CD14-positive monocyte (primary cell): Measurements from ENCODE around the gene STAMBPL1. TPM values are rescaled to one million over a fixed set of nuclear protein-coding genes. Genes with fewer than 3 reads are reported as not detected.

Experiments used
- DNase-seq, 3 donors: peaks; one replicate each; pipeline ENCODE4 v3.0.0-alpha.2; 2011 to 2022
- H2AFZ ChIP-seq: 2 replicates; pipeline ENCODE4 v1.6.0; 2012; ENCODE audit warnings: mild to moderate bottlenecking, low read depth, low read length, inconsistent platforms; ENCODE audit not compliant: insufficient read depth, poor library complexity, severe bottlenecking
- H3K27ac ChIP-seq, 2 donors: 1 replicate in 1 of 2; 2 replicates in 1 of 2; pipeline ENCODE4 v1.5.1; 2012 to 2013; ENCODE audit warnings: low read length in 2 of 2, control low read depth in 1 of 2, inconsistent platforms in 1 of 2, low read depth in 1 of 2, mild to moderate bottlenecking in 1 of 2
- H3K27me3 ChIP-seq, 2 donors: one replicate each; pipeline versions ENCODE4 v1.6.0 to v1.6.1; 2011 to 2013; ENCODE audit warnings: low read length in 2 of 2; ENCODE audit not compliant: control insufficient read depth in 2 of 2, insufficient read depth in 2 of 2
- H3K36me3 ChIP-seq, 2 donors: replicated peaks in 1 of 2; 1 replicate in 1 of 2; 2 replicates in 1 of 2; pipeline versions ENCODE4 v1.5.1 to v1.6.1; 2012 to 2013; ENCODE audit warnings: low read length in 2 of 2, control low read depth in 1 of 2, inconsistent platforms in 1 of 2, mild to moderate bottlenecking in 1 of 2; ENCODE audit not compliant: insufficient read depth in 2 of 2, control insufficient read depth in 1 of 2
- H3K4me1 ChIP-seq, 2 donors: 1 replicate in 1 of 2; 2 replicates in 1 of 2; pipeline versions ENCODE4 v1.5.1 to v1.6.1; 2012 to 2013; ENCODE audit warnings: low read length in 2 of 2, control low read depth in 1 of 2, inconsistent platforms in 1 of 2, mild to moderate bottlenecking in 1 of 2, moderate library complexity in 1 of 2; ENCODE audit not compliant: insufficient read depth in 2 of 2, control insufficient read depth in 1 of 2
- H3K4me2 ChIP-seq: replicated peaks from 2 replicates; pipeline ENCODE3; 2012; ENCODE audit warnings: low read length, moderate library complexity, mild to moderate bottlenecking; ENCODE audit not compliant: poor library complexity, severe bottlenecking; ENCODE audit errors: extremely low read depth
- H3K4me3 ChIP-seq, 3 experiments: fragments of 200-600 bp in 1 of 3; sonication (generic) in 1 of 3; replicated peaks in 1 of 3; 1 replicate in 2 of 3; 2 replicates in 1 of 3; pipeline ENCODE4 v1.5.1; 2011 to 2013; ENCODE audit warnings: low read length in 3 of 3, mild to moderate bottlenecking in 3 of 3, control low read depth in 2 of 3, low read depth in 2 of 3, inconsistent platforms in 1 of 3, moderate library complexity in 1 of 3
- H3K79me2 ChIP-seq: 2 replicates; pipeline ENCODE4 v1.6.0; 2012; ENCODE audit warnings: mild to moderate bottlenecking, control low read depth, inconsistent platforms, low read length, moderate library complexity; ENCODE audit not compliant: insufficient read depth
- H3K9ac ChIP-seq: 2 replicates; pipeline ENCODE4 v1.6.0; 2017; ENCODE audit warnings: low read length, mild to moderate bottlenecking; ENCODE audit not compliant: insufficient read depth, poor library complexity, severe bottlenecking
- H3K9me3 ChIP-seq, 2 donors: replicated peaks in 1 of 2; 1 replicate in 1 of 2; 2 replicates in 1 of 2; pipeline versions ENCODE4 v1.5.1 to v1.6.1; 2012 to 2013; ENCODE audit warnings: low read length in 2 of 2, control low read depth in 1 of 2; ENCODE audit not compliant: control insufficient read depth in 1 of 2, insufficient read depth in 1 of 2
- H4K20me1 ChIP-seq: 2 replicates; pipeline ENCODE4 v1.6.0; 2012; ENCODE audit warnings: mild to moderate bottlenecking, low read length, control low read depth, moderate library complexity; ENCODE audit not compliant: insufficient read depth
- H3K27ac Mint-ChIP-seq, 7 donors: one replicate each; pipeline ENCODE4 v1.8.0; 2020; ENCODE audit warnings: mild to moderate bottlenecking in 7 of 7, mixed read lengths in 7 of 7, moderate library complexity in 6 of 7, inconsistent platforms in 2 of 7
- H3K27me3 Mint-ChIP-seq, 3 donors: one replicate each; pipeline ENCODE4 v1.8.0; 2021 to 2022; ENCODE audit warnings: low read depth in 3 of 3, mild to moderate bottlenecking in 3 of 3, mixed read lengths in 3 of 3, moderate library complexity in 3 of 3, inconsistent platforms in 1 of 3
- H3K36me3 Mint-ChIP-seq, 2 donors: one replicate each; pipeline ENCODE4 v1.8.0; 2020; ENCODE audit warnings: mixed read lengths in 2 of 2, inconsistent platforms in 1 of 2, mild to moderate bottlenecking in 1 of 2
- H3K4me1 Mint-ChIP-seq: one replicate; pipeline ENCODE4 v1.8.0; 2020; ENCODE audit warnings: mild to moderate bottlenecking, mixed read lengths
- H3K4me3 Mint-ChIP-seq, 2 donors: one replicate each; pipeline ENCODE4 v1.8.0; 2020; ENCODE audit warnings: mild to moderate bottlenecking in 2 of 2, mixed read lengths in 2 of 2, moderate library complexity in 1 of 2
- H3K9me3 Mint-ChIP-seq, 7 donors: one replicate each; pipeline ENCODE4 v1.8.0; 2020 to 2022; ENCODE audit warnings: mixed read lengths in 7 of 7, mild to moderate bottlenecking in 6 of 7, moderate library complexity in 6 of 7, inconsistent platforms in 2 of 7
- CTCF ChIP-seq: fragments of 200-600 bp; IDR thresholded peaks from one replicate; pipeline ENCODE4 v1.8.0; 2022; ENCODE audit warnings: antibody characterized with exemption, mild to moderate bottlenecking
- WGBS: methylation state at CpG from one replicate; pipeline ENCODE4 v1.1.5; 2013; ENCODE audit warnings: missing lambda C conversion rate; ENCODE audit not compliant: insufficient coverage; 5-methylcytosine and 5-hydroxymethylcytosine counted together
- intact Hi-C, 2 donors: fragments of 100-400 bp; cut with micrococcal nuclease; formaldehyde crosslinking; loops; one replicate each; pipeline versions ENCODE4 v1.15.0 to v1.15.1; 2023
- polyA plus RNA-seq, 3 donors: library from polyadenylated mRNA; depleted of rRNA in 1 of 3; unstranded in 2 of 3; stranded (reverse) in 1 of 3; fragments of 300-500 nt in 2 of 3; fragments of >200 nt in 1 of 3; fragmentation: Illumina TruSeq in 2 of 3; gene quantifications; 1 replicate in 2 of 3; 2 replicates in 1 of 3; pipeline ENCODE4 v1.2.3, GENCODE V29; 2012 to 2021

Gene STAMBPL1
- polyA plus RNA-seq, 3 donors, result 0.07 to 1.5 (median 0.10) TPM

DNA sequence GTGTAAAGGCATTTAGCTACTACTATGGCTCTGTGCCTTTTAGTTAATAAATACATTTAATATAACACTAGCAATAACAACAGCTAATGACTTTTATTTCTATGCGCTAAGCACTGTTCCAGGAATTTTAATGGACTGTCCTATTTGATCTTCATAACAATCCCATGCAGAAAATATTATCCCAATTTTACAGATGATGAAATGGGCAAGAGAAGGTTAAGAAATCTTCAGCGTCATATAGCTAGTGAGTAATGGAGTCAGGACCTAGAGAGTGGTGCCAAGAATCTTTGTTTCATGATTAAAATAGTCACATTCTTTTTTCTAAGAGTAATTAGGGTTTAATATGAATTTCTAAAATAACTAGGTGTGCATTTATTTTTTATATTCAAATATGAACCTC lies 40.2 kb downstream of the STAMBPL1 start:
- intact Hi-C loops, result no loop called here
- no CpG with 5 or more reads among the region's 2 CpGs for WGBS
- H3K36me3 ChIP-seq, result no peaks in the 10 kb centered on the region
- no peak for TF ChIP-seq CTCF
- no peak overlapping the region for H3K4me2 ChIP-seq
- no peak overlapping the region for H2AFZ ChIP-seq
- peaks cover 10 to 13% of the 10 kb centered on the region in 2 donors for H3K36me3 Mint-ChIP-seq
- H3K4me1 Mint-ChIP-seq, result peaks cover 9% of the 10 kb centered on the region
- H3K9me3 Mint-ChIP-seq, result peaks cover 0 to 6% (median 3%) of the 10 kb centered on the region in 7 donors
- peaks cover 0 to 5% (median 0%) of the 10 kb centered on the region in 3 donors for H3K27me3 Mint-ChIP-seq
- H3K9ac ChIP-seq, result no peak overlapping the region
- no peak overlapping the region for H3K4me3 Mint-ChIP-seq
- no peak overlapping the region for H3K4me3 ChIP-seq
- no peak overlapping the region for H3K27ac Mint-ChIP-seq
- H3K9me3 ChIP-seq, result no peaks in the 10 kb centered on the region
- H3K79me2 ChIP-seq, result no peaks in the 10 kb centered on the region
- no peak overlapping the region for H3K27ac ChIP-seq
- H3K4me1 ChIP-seq, result no peaks in the 10 kb centered on the region
- no peak for DNase-seq
- no peaks in the 10 kb centered on the region for H3K27me3 ChIP-seq
- H4K20me1 ChIP-seq, result no peaks in the 10 kb centered on the region

GRCh38 chr10:88920986-88921593 lies 41.0 kb downstream of the STAMBPL1 start:
- no peak overlapping the region for H3K27ac ChIP-seq
- H3K9ac ChIP-seq, result no peak overlapping the region
- H3K36me3 ChIP-seq, result no peaks in the 10 kb centered on the region
- peaks cover 10% of the 10 kb centered on the region in 2 donors for H3K36me3 Mint-ChIP-seq
- H2AFZ ChIP-seq, result no peak overlapping the region
- peaks cover 0 to 5% (median 0%) of the 10 kb centered on the region in 3 donors for H3K27me3 Mint-ChIP-seq
- H3K4me1 ChIP-seq, result peaks cover 3 to 5% of the 10 kb centered on the region in 2 donors
- H3K27ac Mint-ChIP-seq, result no peak overlapping the region
- no peak overlapping the region for H3K4me2 ChIP-seq
- no peak overlapping the region for H3K4me3 ChIP-seq
- DNase-seq, result no peak
- H3K4me1 Mint-ChIP-seq, result peaks cover 6% of the 10 kb centered on the region
- H3K9me3 ChIP-seq, result no peaks in the 10 kb centered on the region
- no peaks in the 10 kb centered on the region for H3K27me3 ChIP-seq
- H3K4me3 Mint-ChIP-seq, result no peak overlapping the region
- TF ChIP-seq CTCF, result no peak
- no peaks in the 10 kb centered on the region for H4K20me1 ChIP-seq
- intact Hi-C loops, result no loop called here
- peaks cover 0 to 6% (median 3%) of the 10 kb centered on the region in 7 donors for H3K9me3 Mint-ChIP-seq
- 100% methylated on average over 3 of the region's 3 CpGs for WGBS
- no peaks in the 10 kb centered on the region for H3K79me2 ChIP-seq
